HepG2 (cell line): ENCODE measurements around the gene NPBWR2. TPM values are rescaled to one million over a fixed set of nuclear protein-coding genes. Genes with fewer than 3 reads are reported as not detected.

Source experiments
- AKAP8 ChIP-seq: sonication (generic); formaldehyde crosslinking; IDR thresholded peaks from 2 replicates; pipeline ENCODE4 v1.5.1; 2020; ENCODE audit warnings: mild to moderate bottlenecking, missing genetic modification reagents
- RFXAP ChIP-seq: sonication (generic); formaldehyde crosslinking; IDR thresholded peaks from 2 replicates; pipeline ENCODE4 v1.4.0; 2020; ENCODE audit warnings: missing genetic modification reagents, borderline replicate concordance
- SMAD9 ChIP-seq: sonication (generic); formaldehyde crosslinking; IDR thresholded peaks from 2 replicates; pipeline ENCODE4 v1.5.1; 2020; ENCODE audit warnings: mild to moderate bottlenecking, missing genetic modification reagents
- SOX13 ChIP-seq, 3 experiments: fragments of 450-650 bp in 1 of 3; sonication (generic) in 1 of 3; formaldehyde crosslinking in 1 of 3; IDR thresholded peaks in 2 of 3; conservative IDR thresholded peaks in 1 of 3; 2 replicates each; pipeline versions ENCODE4 v1.5.0 to v1.6.1; 2016 to 2020; ENCODE audit warnings: antibody characterized with exemption in 1 of 3, mild to moderate bottlenecking in 1 of 3, missing compliant biosample characterization in 1 of 3, missing genetic modification reagents in 1 of 3, moderate library complexity in 1 of 3
- SOX5 ChIP-seq: IDR thresholded peaks from 2 replicates; pipeline ENCODE4 v1.6.1; 2016; ENCODE audit warnings: borderline replicate concordance
- SP5 ChIP-seq: IDR thresholded peaks from 2 replicates; pipeline ENCODE4 v1.6.1; 2016; ENCODE audit warnings: low read depth, borderline replicate concordance
- ZFP36 ChIP-seq: fragments of 150-350 bp; IDR thresholded peaks from 2 replicates; pipeline ENCODE4 v1.6.1; 2018; ENCODE audit warnings: borderline replicate concordance, low read length, low read depth; ENCODE audit not compliant: partially characterized antibody
- ZNF124 ChIP-seq: sonication (generic); formaldehyde crosslinking; IDR thresholded peaks from 2 replicates; pipeline ENCODE4 v1.4.0; 2020; ENCODE audit warnings: missing genetic modification reagents
- polyA plus RNA-seq, 8 experiments: library from polyadenylated mRNA; depleted of rRNA in 3 of 8; stranded (reverse) in 7 of 8; unstranded in 1 of 8; fragments of >200 nt; fragmentation: Illumina TruSeq in 4 of 8; extraction: Trizol in 4 of 8; gene quantifications; 2 replicates each; pipeline versions ENCODE4 v1.2.1 to v1.2.3, GENCODE V29; 2011 to 2016; ENCODE audit warnings: low read depth in 4 of 8, missing spikeins in 1 of 8, mixed read lengths in 1 of 8; ENCODE audit not compliant: insufficient read depth in 1 of 8
- total RNA-seq, 5 experiments: library from RNA; depleted of rRNA; stranded (reverse); fragments of >200 nt; fragmentation: Illumina TruSeq; extraction: Trizol; gene quantifications; 2 replicates each; pipeline ENCODE4 v1.2.3, GENCODE V29; 2016; ENCODE audit warnings: low read depth in 1 of 5
- TF ChIP-seq, protein P1 (sequence below): sonication (generic); formaldehyde crosslinking; IDR thresholded peaks from 2 replicates; pipeline ENCODE4 v1.5.1; 2020; ENCODE audit warnings: missing genetic modification reagents, mild to moderate bottlenecking, borderline replicate concordance
- TF ChIP-seq, protein P2 (sequence below): sonication (generic); formaldehyde crosslinking; conservative IDR thresholded peaks from 2 replicates; pipeline ENCODE4 v1.8.0; 2022; ENCODE audit warnings: missing genetic modification reagents
- TF ChIP-seq, protein P3 (sequence below): sonication (generic); formaldehyde crosslinking; IDR thresholded peaks from one replicate; pipeline ENCODE4 v1.5.1; 2020; ENCODE audit warnings: mild to moderate bottlenecking, missing genetic modification reagents; ENCODE audit errors: not compliant biosample characterization
- TF ChIP-seq, protein P4 (sequence below): sonication (generic); formaldehyde crosslinking; IDR thresholded peaks from 2 replicates; pipeline ENCODE4 v1.5.0; 2020; ENCODE audit warnings: mild to moderate bottlenecking, missing genetic modification reagents, borderline replicate concordance

The NPBWR2 gene
- total and polyA plus RNA-seq, 2 of the 13 experiments (the other 11 are each of a cell fraction or from before 2014, with no cell fraction given), result not detected

DNA sequence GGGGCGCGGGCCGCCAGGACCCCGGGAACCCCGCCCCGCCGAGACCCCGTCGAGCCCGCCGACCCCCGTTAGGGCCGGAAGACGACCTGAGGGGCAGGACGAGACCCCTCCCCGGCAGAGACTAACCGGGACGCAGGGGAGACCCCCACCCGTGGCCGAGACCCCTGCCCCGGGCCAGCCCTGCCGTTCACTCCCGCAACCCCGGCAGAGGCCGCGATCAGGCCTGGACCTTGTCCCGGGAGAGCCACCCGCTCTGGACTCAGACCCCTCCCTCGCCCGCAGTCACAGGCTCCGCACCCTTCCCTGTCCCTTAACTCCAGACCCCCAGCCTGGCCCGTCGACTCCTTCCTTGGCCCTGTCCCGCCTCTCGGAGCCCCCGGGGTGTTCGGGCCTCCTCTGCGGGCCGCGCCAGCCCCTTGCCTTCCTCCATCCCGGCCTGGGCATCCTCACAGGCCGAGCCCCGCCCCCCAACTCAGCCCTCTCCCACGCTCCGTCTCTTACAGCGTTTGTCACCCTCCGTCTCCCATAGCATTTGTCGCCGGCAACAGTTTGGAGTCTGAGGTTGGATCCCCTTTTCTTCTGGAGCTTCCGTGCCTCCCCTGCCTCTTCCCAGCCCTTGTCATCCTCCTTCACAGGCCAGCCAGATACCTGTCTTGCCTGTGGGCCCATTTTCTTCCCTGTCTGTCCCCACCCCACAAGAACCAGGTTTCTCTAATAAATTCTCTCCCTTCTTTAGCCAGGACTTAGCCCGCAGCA lies 43.8 kb downstream of the NPBWR2 start (continued):
- TF ChIP-seq ZFP36, result no peak
- peak; percentile 48; the same call in 1 of the 2 replicates for TF ChIP-seq SMAD9 (CRISPR knock-in tag)
- no peak; the same call in none of the 2 replicates for TF ChIP-seq AKAP8 (CRISPR knock-in tag)
- TF ChIP-seq, protein P1, sequence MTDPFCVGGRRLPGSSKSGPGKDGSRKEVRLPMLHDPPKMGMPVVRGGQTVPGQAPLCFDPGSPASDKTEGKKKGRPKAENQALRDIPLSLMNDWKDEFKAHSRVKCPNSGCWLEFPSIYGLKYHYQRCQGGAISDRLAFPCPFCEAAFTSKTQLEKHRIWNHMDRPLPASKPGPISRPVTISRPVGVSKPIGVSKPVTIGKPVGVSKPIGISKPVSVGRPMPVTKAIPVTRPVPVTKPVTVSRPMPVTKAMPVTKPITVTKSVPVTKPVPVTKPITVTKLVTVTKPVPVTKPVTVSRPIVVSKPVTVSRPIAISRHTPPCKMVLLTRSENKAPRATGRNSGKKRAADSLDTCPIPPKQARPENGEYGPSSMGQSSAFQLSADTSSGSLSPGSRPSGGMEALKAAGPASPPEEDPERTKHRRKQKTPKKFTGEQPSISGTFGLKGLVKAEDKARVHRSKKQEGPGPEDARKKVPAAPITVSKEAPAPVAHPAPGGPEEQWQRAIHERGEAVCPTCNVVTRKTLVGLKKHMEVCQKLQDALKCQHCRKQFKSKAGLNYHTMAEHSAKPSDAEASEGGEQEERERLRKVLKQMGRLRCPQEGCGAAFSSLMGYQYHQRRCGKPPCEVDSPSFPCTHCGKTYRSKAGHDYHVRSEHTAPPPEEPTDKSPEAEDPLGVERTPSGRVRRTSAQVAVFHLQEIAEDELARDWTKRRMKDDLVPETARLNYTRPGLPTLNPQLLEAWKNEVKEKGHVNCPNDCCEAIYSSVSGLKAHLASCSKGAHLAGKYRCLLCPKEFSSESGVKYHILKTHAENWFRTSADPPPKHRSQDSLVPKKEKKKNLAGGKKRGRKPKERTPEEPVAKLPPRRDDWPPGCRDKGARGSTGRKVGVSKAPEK (CRISPR knock-in tag), result no peak
- TF ChIP-seq, protein P2, sequence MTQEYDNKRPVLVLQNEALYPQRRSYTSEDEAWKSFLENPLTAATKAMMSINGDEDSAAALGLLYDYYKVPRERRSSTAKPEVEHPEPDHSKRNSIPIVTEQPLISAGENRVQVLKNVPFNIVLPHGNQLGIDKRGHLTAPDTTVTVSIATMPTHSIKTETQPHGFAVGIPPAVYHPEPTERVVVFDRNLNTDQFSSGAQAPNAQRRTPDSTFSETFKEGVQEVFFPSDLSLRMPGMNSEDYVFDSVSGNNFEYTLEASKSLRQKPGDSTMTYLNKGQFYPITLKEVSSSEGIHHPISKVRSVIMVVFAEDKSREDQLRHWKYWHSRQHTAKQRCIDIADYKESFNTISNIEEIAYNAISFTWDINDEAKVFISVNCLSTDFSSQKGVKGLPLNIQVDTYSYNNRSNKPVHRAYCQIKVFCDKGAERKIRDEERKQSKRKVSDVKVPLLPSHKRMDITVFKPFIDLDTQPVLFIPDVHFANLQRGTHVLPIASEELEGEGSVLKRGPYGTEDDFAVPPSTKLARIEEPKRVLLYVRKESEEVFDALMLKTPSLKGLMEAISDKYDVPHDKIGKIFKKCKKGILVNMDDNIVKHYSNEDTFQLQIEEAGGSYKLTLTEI (CRISPR knock-in tag), result no peak
- TF ChIP-seq RFXAP (CRISPR knock-in tag), result no peak; the same call in 1 of the 2 replicates
- TF ChIP-seq ZNF124 (CRISPR knock-in tag), result no peak
- TF ChIP-seq, protein P3, sequence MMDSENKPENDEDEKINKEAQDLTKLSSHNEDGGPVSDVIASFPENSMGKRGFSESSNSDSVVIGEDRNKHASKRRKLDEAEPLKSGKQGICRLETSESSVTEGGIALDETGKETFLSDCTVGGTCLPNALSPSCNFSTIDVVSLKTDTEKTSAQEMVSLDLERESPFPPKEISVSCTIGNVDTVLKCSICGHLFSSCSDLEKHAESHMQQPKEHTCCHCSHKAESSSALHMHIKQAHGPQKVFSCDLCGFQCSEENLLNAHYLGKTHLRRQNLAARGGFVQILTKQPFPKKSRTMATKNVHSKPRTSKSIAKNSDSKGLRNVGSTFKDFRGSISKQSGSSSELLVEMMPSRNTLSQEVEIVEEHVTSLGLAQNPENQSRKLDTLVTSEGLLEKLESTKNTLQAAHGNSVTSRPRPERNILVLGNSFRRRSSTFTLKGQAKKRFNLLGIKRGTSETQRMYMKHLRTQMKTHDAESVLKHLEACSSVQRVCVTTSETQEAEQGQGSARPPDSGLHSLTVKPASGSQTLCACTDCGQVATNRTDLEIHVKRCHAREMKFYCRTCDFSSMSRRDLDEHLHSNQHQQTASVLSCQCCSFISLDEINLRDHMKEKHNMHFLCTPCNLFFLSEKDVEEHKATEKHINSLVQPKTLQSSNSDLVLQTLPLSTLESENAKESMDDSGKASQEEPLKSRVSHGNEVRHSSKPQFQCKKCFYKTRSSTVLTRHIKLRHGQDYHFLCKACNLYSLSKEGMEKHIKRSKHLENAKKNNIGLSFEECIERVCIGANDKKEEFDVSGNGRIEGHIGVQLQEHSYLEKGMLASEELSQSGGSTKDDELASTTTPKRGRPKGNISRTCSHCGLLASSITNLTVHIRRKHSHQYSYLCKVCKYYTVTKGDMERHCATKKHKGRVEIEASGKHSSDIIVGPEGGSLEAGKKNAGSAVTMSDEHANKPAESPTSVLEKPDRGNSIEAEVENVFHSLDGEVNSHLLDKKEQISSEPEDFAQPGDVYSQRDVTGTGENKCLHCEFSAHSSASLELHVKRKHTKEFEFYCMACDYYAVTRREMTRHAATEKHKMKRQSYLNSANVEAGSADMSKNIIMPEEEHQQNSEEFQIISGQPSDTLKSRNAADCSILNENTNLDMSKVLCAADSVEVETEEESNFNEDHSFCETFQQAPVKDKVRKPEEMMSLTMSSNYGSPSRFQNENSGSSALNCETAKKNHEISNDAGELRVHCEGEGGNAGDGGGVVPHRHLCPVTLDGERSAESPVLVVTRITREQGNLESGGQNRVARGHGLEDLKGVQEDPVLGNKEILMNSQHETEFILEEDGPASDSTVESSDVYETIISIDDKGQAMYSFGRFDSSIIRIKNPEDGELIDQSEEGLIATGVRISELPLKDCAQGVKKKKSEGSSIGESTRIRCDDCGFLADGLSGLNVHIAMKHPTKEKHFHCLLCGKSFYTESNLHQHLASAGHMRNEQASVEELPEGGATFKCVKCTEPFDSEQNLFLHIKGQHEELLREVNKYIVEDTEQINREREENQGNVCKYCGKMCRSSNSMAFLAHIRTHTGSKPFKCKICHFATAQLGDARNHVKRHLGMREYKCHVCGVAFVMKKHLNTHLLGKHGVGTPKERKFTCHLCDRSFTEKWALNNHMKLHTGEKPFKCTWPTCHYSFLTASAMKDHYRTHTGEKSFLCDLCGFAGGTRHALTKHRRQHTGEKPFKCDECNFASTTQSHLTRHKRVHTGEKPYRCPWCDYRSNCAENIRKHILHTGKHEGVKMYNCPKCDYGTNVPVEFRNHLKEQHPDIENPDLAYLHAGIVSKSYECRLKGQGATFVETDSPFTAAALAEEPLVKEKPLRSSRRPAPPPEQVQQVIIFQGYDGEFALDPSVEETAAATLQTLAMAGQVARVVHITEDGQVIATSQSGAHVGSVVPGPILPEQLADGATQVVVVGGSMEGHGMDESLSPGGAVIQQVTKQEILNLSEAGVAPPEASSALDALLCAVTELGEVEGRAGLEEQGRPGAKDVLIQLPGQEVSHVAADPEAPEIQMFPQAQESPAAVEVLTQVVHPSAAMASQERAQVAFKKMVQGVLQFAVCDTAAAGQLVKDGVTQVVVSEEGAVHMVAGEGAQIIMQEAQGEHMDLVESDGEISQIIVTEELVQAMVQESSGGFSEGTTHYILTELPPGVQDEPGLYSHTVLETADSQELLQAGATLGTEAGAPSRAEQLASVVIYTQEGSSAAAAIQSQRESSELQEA (CRISPR knock-in tag), result peak; percentile 76
- TF ChIP-seq SP5 (CRISPR knock-in tag), result peak; percentile 23
- TF ChIP-seq SOX5 (CRISPR knock-in tag), result no peak
- no peak for TF ChIP-seq SOX13 (IDR thresholded peaks at IDR 0.05)
- TF ChIP-seq SOX13 (CRISPR knock-in tag; conservative IDR thresholded peaks at IDR 0.05 in 1 of 2, IDR thresholded peaks at IDR 0.05 in 1 of 2), result no peak
- TF ChIP-seq, protein P4, sequence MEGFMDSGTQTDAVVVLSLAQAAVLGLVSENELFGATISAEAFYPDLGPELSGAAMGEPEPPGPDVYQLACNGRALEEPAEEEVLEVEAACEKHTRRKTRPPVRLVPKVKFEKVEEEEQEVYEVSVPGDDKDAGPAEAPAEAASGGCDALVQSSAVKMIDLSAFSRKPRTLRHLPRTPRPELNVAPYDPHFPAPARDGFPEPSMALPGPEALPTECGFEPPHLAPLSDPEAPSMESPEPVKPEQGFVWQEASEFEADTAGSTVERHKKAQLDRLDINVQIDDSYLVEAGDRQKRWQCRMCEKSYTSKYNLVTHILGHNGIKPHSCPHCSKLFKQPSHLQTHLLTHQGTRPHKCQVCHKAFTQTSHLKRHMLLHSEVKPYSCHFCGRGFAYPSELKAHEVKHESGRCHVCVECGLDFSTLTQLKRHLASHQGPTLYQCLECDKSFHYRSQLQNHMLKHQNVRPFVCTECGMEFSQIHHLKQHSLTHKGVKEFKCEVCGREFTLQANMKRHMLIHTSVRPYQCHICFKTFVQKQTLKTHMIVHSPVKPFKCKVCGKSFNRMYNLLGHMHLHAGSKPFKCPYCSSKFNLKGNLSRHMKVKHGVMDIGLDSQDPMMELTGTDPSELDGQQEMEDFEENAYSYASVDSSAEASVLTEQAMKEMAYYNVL (CRISPR knock-in tag), result 0 out of 2 replicates have a peak, but pooled peaks have one; percentile 53
